Activated CD4-positive, alpha-beta T cell treated with anti-CD3 and anti-CD28 coated beads, Interleukin-2, amount 50 U/mL, for 4 hours (primary cell): ENCODE data around the gene HERPUD2.
"Not testable (repeated sequence)": the region's sequence is repeated elsewhere in the genome, so short reads cannot be mapped to it uniquely, and the experiment has no call there.

Experiments
- DNase-seq, 2 experiments: peaks; one replicate each; pipeline ENCODE4 v3.0.0-alpha.2; 2020

The HERPUD2 gene

DNA sequence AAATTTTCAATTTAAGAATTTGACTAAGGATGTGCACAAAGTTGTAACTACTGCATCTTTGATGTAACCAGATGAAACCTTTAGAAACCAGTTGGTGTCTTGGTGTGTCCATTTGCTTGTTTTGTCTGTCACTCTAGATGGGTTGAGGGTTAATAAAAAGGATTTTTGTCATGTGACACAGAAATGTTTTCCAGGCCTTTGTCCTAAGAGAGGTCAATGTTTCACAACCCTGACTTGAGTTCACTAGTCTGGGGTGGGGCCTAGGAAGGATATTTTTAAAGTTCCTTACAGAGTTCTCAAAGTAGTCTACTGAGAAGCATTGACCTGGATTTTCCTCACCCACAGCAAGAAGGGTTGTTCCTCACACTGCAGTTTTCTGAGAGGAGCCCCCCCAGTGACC is 90.3 kb downstream of the HERPUD2 start:
- no peak for DNase-seq

DNA sequence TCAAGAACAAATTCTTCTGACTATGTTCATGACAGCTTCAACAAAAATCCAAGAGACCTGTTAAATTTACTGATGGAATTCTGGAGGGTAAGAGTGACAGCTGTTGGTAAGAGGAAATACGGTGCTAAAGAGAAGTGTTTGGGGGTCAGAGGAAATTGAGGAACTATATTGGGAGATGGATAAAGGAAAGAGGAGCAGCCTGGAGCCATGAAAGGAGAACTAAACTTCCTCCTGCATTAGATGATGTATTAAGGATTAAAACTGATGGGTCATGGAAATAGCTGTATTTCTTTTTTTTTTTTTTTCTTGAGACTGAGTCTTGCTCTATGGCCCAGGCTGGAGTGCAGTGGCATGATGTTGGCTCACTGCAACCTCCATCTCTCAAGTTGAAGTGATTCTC is 95.3 kb downstream of the HERPUD2 start:
- DNase-seq, result no peak

DNA sequence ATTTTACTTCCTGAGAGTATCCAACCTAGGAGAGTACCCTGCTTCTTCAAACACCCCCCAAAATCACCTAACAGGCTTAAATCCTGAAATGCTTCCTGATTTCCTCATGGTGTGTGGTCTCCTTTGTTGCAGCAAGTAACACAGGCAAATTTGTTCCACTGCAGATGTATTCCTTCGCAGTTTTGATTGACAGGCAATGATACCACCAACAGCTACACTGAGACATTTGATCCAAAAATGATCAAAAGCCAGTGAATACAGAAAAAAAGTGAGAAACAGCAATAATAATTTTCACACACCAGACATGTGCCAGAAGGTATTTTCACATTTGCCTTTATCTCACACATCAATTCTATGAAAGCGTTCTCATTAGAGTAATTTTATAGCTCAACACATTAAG is 95.9 kb downstream of the HERPUD2 start:
- DNase-seq, result no peak

DNA sequence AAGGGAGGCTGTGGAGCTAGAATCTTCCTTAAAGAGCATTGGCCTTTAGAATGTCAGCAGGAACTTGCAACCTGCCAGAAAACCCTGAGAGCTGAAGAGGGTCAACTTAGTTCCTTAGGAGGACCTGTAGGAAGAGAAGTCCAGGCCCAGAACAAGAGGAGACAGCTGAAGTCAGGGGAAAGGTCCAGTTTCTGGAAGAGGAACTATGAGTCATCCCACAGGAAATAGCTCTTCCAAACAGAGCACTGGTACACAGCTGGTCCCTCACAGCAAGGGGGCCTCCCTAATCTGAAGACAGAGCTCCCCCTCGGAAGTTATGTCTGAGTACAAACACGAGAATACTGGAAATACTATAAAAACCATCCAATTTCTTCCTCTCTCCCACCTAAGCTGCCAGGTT is 98.9 kb downstream of the HERPUD2 start:
- DNase-seq, result no peak

DNA sequence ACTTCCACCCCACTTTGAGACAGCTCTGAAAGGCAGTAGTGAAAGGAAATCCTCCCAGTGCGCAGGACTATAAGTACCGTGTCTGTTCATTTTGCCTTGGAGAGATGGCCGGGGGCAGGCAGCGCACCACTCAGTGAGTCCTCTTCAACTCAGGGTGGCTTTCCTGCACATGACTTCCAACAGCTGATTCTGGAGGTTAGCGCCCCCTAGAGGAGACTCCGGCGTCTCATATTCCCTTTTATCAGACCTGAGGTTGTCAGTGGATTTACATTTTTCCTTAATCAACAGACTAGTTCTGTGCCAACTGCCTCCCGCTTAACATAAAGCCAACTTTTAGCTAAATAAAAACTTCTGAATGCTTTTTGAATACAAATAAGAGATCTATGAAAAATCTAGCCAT is 101.0 kb downstream of the HERPUD2 start:
- DNase-seq, result no peak

DNA sequence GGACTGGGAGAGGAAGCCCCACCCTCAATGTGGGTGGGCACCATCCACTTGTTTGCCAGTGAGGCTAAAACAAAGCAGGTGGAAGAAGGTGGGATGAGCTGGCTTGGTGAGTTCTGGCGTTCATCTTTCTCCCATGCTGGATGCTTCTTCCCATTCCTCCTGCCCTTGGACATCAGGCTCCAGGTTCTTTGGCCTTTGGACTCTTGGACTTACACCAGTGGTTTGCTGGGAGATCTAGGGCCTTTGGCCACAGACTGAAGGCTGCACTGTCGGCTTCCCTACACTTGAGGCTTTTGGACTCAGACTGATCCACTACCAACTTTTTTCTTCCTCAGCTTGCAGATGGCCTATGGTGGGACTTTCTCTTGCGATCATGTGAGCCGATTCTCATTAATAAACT is 106.3 kb downstream of the HERPUD2 start:
- DNase-seq, result no peak

DNA sequence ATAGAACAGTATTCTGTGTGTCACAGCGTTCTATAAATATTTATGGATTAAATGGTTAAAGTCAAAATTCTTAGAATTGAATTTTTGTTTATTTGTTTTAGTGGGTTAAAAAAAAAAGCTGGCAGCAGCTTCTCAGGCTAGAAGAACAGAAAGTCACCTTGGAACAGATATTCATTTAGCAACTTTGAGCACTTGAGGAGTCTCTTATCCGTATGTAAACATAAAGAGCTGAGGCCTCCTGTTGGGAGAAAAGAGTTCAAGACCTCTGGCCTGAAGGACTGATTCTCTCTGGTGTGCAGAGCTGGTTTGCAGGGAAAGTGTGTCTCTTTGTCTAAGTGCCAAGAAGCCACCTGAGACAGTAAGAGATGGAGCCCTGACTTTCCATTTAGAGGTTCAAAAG is 109.9 kb downstream of the HERPUD2 start:
- no peak for DNase-seq

DNA sequence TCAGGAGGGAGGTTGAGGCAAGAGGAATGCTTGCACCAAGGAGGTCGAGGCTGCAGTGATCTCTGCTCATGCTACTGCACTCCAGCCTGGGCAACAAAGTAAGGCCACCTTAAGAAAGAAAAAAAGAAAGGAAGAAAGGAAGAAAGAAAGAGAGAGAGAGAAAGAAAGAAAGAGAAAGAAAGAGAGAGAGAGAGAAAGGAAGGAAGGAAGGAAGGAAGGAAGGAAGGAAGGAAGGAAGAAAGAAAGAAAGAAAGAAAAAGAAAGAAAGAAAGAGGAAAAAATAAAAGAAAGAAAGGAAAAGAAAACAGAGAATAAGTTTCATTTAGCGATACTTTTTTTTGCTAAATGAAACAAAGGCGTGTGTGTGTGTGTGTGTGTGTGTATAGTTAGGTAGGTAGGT is 110.4 kb downstream of the HERPUD2 start:
- not testable (repeated sequence) for DNase-seq
